Activated naive CD4-positive, alpha-beta T cell treated with anti-CD3 and anti-CD28 coated beads, Interleukin-2, amount 10 ng/mL, durations not matched to agents 7 days and 5 days (primary cell): ENCODE results near the gene USP53.
A peak's percentile ranks its signal among the peaks of the same experiment; 100 is the strongest.

Experiments used
- CTCF ChIA-PET: fragments of 350-600 bp; sonication (Branson Sonifier 250); formaldehyde crosslinking; loops from one replicate; lab custom pipeline; 2021; ENCODE audit warnings: antibody characterized with exemption; lab: Charles Lee
- DNase-seq: peaks from one replicate; pipeline ENCODE4 v3.0.0-alpha.2; 2020
- H3K27ac Mint-ChIP-seq: one replicate; pipeline ENCODE4 v1.8.0; 2021; ENCODE audit warnings: mild to moderate bottlenecking, moderate library complexity, mixed read lengths
- H3K27me3 Mint-ChIP-seq: one replicate; pipeline ENCODE4 v1.8.0; 2021; ENCODE audit warnings: mild to moderate bottlenecking, mixed read lengths
- H3K36me3 Mint-ChIP-seq: one replicate; pipeline ENCODE4 v1.8.0; 2021; ENCODE audit warnings: mixed read lengths
- H3K4me1 Mint-ChIP-seq: one replicate; pipeline ENCODE4 v1.8.0; 2021; ENCODE audit warnings: mixed read lengths
- H3K4me3 Mint-ChIP-seq: one replicate; pipeline ENCODE4 v1.8.0; 2021; ENCODE audit warnings: mild to moderate bottlenecking, moderate library complexity, mixed read lengths
- H3K9me3 Mint-ChIP-seq: one replicate; pipeline ENCODE4 v1.8.0; 2021; ENCODE audit warnings: mixed read lengths

The USP53 gene

GRCh38 chr4:119299741-119300100, 87.2 kb downstream of the USP53 start:
- H3K27me3 Mint-ChIP-seq = no peaks in the 10 kb centered on the region
- no peaks in the 10 kb centered on the region for H3K9me3 Mint-ChIP-seq
- H3K4me1 Mint-ChIP-seq = peaks cover 38% of the 10 kb centered on the region
- H3K4me3 Mint-ChIP-seq = peak overlapping the region; percentile 85
- H3K36me3 Mint-ChIP-seq = peaks cover 36% of the 10 kb centered on the region
- no peak for DNase-seq
- H3K27ac Mint-ChIP-seq = peak overlapping the region; percentile 98
- CTCF ChIA-PET = interaction anchor here (0.9 to 1.9 kb wide), 5 partner anchors 87 to 771 kb away, joined by 3 to 9 read pairs (median 5); partner anchors contain the start of gene USP53

- Mint-ChIP-seq H3K36me3 (peaks cover 36% of the 10 kb centered on the region), H3K4me3 (peak overlapping the region; percentile 85), H3K27ac (peak overlapping the region; percentile 98), H3K9me3 (no peaks in the 10 kb centered on the region), H3K27me3 (no peaks in the 10 kb centered on the region), H3K4me1 (peaks cover 38% of the 10 kb centered on the region)
- DNase-seq = peak; percentile 95
- CTCF ChIA-PET = interaction anchor here (0.9 to 1.9 kb wide), 5 partner anchors 87 to 770 kb away, joined by 3 to 9 read pairs (median 5); partner anchors contain the start of gene USP53
Measured at GRCh38 chr4:119300101-119300978, 87.8 kb downstream of the USP53 start.

- DNase-seq = no peak
- Mint-ChIP-seq H3K27ac (peak overlapping the region; percentile 45), H3K27me3 (no peaks in the 10 kb centered on the region), H3K36me3 (peaks cover 24% of the 10 kb centered on the region), H3K4me1 (peaks cover 37% of the 10 kb centered on the region), H3K4me3 (no peak overlapping the region), H3K9me3 (no peaks in the 10 kb centered on the region)
- CTCF ChIA-PET = no interaction called here
Measured at GRCh38 chr4:119302073-119302832, 89.7 kb downstream of the USP53 start.

DNA sequence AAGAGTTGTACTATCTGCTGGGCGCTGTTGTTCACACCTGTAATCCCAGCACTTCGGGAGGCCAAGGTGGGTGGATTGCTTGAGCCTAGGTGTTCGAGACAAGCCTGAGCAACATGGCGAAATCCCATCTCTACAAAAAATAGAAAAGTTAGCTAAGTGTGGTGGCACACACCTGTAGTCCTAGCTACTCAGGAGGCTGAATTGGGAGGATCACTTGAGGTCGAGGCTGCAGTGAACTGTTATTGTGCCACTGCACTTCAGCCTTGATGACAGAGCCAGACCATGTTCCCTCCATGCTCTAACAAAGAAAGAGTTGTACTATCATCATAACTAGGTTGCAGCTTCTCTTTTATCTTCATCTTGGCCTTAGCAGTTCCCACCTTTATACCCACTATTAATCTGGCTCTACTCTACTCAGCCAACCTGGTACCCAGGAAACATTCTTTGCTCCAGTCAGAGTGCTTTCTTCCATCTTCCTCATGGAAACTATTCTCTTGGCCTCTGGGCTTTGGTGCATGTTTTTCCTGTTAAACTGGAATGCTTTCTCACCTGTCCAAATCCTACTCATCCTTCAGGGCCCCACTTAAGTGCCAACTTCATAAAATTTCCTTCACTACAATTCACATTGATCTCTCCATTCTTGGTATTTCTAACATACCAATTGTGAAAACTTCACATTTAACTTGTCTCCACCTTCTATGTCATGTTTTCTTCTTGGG, 91.2 kb downstream of the USP53 start:
- Mint-ChIP-seq H3K4me1 (peaks cover 26% of the 10 kb centered on the region), H3K36me3 (peaks cover 14% of the 10 kb centered on the region), H3K4me3 (no peak overlapping the region), H3K27ac (no peak overlapping the region), H3K9me3 (no peaks in the 10 kb centered on the region), H3K27me3 (no peaks in the 10 kb centered on the region)
- DNase-seq = no peak
- CTCF ChIA-PET = no interaction called here

DNA sequence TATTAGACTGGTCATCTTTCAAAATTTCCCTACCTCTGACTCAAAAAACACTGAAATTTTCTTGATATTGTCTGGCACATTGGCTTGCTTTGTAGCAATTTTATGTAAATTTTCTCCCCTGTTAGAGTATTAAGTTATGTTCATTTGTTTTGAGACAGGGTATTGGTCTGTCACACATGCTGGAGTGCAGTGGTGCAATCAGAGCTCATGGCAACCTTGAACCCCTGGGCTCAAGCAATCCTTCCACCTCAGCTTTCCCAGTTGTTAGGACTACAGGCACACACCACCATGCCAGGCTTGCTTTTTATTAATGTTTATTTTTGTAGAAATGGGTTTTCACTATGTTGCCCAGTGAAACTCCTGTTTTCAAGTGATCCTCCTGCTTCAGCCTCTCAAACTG, 91.9 kb downstream of the USP53 start:
- no peak overlapping the region for H3K4me3 Mint-ChIP-seq
- H3K36me3 Mint-ChIP-seq = peaks cover 7% of the 10 kb centered on the region
- H3K9me3 Mint-ChIP-seq = no peaks in the 10 kb centered on the region
- no peaks in the 10 kb centered on the region for H3K27me3 Mint-ChIP-seq
- no peak for DNase-seq
- peaks cover 21% of the 10 kb centered on the region for H3K4me1 Mint-ChIP-seq
- CTCF ChIA-PET = no interaction called here
- H3K27ac Mint-ChIP-seq = no peak overlapping the region

DNA sequence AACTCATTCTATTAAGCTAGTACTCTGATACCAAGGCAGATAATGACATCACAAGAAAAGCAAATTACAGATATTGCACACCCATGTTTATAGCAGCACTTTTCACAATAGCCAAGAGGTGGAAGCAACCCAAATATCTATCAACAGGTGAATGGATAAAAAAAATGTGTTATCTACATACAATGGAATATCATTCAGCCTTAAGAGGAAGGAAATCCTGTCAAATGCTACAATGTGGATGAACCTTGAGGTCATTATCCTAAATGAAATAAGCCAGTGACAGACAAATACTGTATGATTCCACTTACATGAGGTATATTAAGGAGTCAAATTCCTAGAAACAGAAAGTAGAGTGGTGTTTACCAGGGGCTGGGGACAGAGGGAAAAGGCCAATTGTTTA, 95.1 kb downstream of the USP53 start:
- Mint-ChIP-seq H3K4me1 (peaks cover 6% of the 10 kb centered on the region), H3K27me3 (no peaks in the 10 kb centered on the region), H3K4me3 (no peak overlapping the region), H3K9me3 (no peaks in the 10 kb centered on the region), H3K36me3 (no peaks in the 10 kb centered on the region), H3K27ac (no peak overlapping the region)
- no peak for DNase-seq
- CTCF ChIA-PET = interaction anchor here (1.2 to 1.5 kb wide), 2 partner anchors 10 to 186 kb away, joined by 4 read pairs; no protein-coding TSS in a partner anchor

- DNase-seq = no peak
- Mint-ChIP-seq H3K9me3 (no peaks in the 10 kb centered on the region), H3K4me3 (no peak overlapping the region), H3K27me3 (peaks cover 3% of the 10 kb centered on the region), H3K36me3 (no peaks in the 10 kb centered on the region), H3K4me1 (peaks cover 6% of the 10 kb centered on the region), H3K27ac (no peak overlapping the region)
- CTCF ChIA-PET = interaction anchor here (0.8 to 4.0 kb wide), 3 partner anchors 183 to 318 kb away, joined by 4 to 20 read pairs (median 6); partner anchors contain the start of gene PDE5A
Measured at GRCh38 chr4:119310826-119311225, 98.3 kb downstream of the USP53 start.

DNA sequence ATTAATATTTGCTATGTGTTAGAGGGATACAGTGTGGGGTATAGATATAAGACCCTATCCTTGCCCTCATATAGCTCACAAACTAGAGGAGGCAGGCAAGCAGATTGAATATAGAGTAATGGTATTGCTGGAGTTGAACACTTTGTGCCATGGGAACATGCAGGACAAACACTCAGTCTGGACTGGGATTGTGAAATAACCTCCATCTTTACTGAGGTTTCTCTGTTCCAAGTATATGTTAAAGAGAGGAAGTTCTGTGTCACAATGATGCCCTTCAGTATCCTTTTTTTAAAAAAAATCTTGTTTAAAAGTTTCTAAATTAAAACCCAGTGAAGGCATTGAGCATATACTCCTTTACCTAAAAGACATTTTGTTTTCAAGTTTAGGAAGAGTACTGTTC, 100.7 kb downstream of the USP53 start:
- H3K4me1 Mint-ChIP-seq = no peaks in the 10 kb centered on the region

GRCh38 chr4:119314356-119314755, 101.8 kb downstream of the USP53 start:
- Mint-ChIP-seq H3K4me3 (no peak overlapping the region), H3K27me3 (peaks cover 4% of the 10 kb centered on the region), H3K9me3 (no peaks in the 10 kb centered on the region), H3K27ac (no peak overlapping the region), H3K36me3 (no peaks in the 10 kb centered on the region), H3K4me1 (no peaks in the 10 kb centered on the region)
- peak; percentile 49 for DNase-seq
- CTCF ChIA-PET = interaction anchor here (1.5 to 4.0 kb wide), 4 partner anchors 178 to 314 kb away, joined by 4 to 20 read pairs (median 14); partner anchors contain the start of gene PDE5A

More for the DNA sequence above, 100.7 kb downstream of the USP53 start:
- Mint-ChIP-seq H3K9me3 (no peaks in the 10 kb centered on the region), H3K27me3 (peaks cover 4% of the 10 kb centered on the region), H3K27ac (no peak overlapping the region), H3K4me3 (no peak overlapping the region), H3K36me3 (no peaks in the 10 kb centered on the region)
- DNase-seq = no peak
- CTCF ChIA-PET = interaction anchor here (0.6 to 4.0 kb wide), 5 partner anchors 14 to 736 kb away, joined by 3 to 20 read pairs (median 4); partner anchors contain the start of gene PDE5A

DNA sequence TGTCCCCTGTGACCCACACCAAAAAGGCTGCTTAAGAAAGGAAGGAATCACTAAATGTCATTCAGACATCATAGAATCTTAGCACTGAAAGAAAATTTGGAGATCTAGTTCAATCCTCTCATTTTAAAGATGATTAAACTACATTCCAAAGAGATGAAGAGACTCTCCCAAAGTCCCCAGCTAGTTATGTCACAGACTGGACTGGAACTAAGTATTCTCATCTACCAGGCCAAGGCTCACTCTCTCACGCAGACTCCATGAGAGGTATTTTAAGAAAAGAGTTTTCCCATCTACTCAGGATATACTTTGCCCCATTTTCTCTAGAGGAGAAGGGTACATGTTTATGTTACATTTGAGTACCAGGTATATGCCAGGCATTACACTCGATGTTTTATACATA, 102.5 kb downstream of the USP53 start:
- Mint-ChIP-seq H3K4me1 (no peaks in the 10 kb centered on the region), H3K4me3 (no peak overlapping the region), H3K27ac (no peak overlapping the region), H3K27me3 (peaks cover 4% of the 10 kb centered on the region), H3K36me3 (no peaks in the 10 kb centered on the region), H3K9me3 (no peaks in the 10 kb centered on the region)
- no peak for DNase-seq
- CTCF ChIA-PET = interaction anchor here (1.0 to 2.9 kb wide), 3 partner anchors 178 to 736 kb away, joined by 3 to 14 read pairs (median 4); no protein-coding TSS in a partner anchor

- CTCF ChIA-PET = interaction anchor here (1.0 to 1.7 kb wide), 3 partner anchors 174 to 311 kb away, joined by 3 to 5 read pairs (median 4); partner anchors contain the start of gene PDE5A
- Mint-ChIP-seq H3K4me1 (no peaks in the 10 kb centered on the region), H3K27me3 (peaks cover 9% of the 10 kb centered on the region), H3K27ac (no peak overlapping the region), H3K9me3 (no peaks in the 10 kb centered on the region), H3K36me3 (no peaks in the 10 kb centered on the region), H3K4me3 (no peak overlapping the region)
- DNase-seq = no peak
Measured at GRCh38 chr4:119317990-119318389, 105.5 kb downstream of the USP53 start.

DNA sequence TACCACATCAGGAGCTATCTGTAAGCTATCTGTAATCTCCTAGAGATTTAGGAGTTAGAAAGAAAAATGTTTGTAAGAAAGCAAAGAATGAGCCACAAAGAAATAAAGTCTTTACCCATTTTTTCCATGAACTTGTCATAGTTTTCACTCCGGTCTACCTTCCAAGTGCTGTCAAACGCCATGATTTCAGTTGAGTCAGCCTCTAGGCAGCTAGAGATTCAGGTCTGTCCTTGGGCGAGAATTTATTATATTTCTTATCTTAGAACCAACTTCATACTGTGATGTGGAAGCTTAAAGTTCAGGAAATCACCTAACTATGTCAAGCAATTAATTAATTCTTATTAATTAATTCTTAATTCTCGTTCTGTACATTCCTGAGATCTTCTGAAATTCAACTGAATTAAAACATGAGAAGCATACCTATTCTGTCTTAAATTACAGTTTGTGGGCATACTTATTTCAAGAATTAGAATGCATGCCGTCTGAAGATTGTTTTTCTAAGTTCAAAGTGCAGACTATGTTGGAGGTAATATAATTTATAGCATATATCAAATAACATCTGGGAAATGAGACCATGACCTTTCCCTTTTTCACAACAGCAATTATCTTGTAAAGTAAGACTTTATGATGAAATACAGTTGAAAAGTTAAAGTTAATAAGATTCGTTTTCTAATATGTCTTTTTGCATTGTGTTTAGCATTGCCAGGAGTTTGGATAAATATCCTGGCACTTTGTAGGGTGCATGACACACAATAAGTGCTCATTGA, 109.6 kb downstream of the USP53 start, which contains the start of gene FABP2:
Gene FABP2 (minus strand): TSS at position 218 of the 767 bp plus-strand sequence. CDS start 36 bp downstream, at position 182.
- CTCF ChIA-PET = interaction anchor here (2.3 kb wide), 1 partner anchor 171 kb away, joined by 5 read pairs; no protein-coding TSS in a partner anchor
- no peak within 1 kb of the TSS for H3K4me3 Mint-ChIP-seq
- peaks cover 5% of the 10 kb centered on the region for H3K27me3 Mint-ChIP-seq
- DNase-seq = no peak
- H3K4me1 Mint-ChIP-seq = no peaks in the 10 kb centered on the region
- no peaks in the 10 kb centered on the region for H3K9me3 Mint-ChIP-seq
- H3K36me3 Mint-ChIP-seq = no peaks in the 10 kb centered on the region
- H3K27ac Mint-ChIP-seq = no peak within 1 kb of the TSS

DNA sequence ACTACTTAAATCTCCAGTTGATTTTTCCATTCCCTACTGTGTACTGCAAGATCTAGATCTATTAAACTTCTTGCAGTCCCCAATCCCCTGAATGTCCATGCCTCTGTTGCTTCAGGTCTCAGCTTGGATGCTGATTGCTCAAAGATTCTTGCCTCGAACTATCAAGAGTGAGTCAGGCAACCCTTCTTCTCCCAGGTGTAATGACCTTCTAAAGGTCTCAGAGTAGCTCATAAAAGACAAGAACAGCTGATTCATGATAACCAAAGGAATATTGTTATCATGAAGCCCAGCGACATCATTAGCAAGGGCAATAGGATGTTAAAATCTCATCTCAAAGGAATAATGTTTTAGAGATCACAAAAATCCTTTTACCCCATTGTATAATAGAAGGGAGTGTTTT, 116.2 kb downstream of the USP53 start:
- CTCF ChIA-PET = no interaction called here
- no peak for DNase-seq
- no peaks in the 10 kb centered on the region for H3K9me3 Mint-ChIP-seq
- H3K27ac Mint-ChIP-seq = no peak overlapping the region
- H3K4me3 Mint-ChIP-seq = no peak overlapping the region
- H3K36me3 Mint-ChIP-seq = no peaks in the 10 kb centered on the region
- H3K27me3 Mint-ChIP-seq = peaks cover 14% of the 10 kb centered on the region
- H3K4me1 Mint-ChIP-seq = no peaks in the 10 kb centered on the region
